Transverse colon (tissue), 4 donors: Measurements from ENCODE around the gene OLA1. TPM values are rescaled to one million over a fixed set of nuclear protein-coding genes. Genes with fewer than 3 reads are reported as not detected.

Experiments
- DNase-seq: peaks from one replicate; pipeline ENCODE4 v3.0.0-alpha.2; 2019
- H3K27ac ChIP-seq, 4 donors: fragments of 200-600 bp; sonication (generic); 2 replicates each; pipeline ENCODE4 v1.5.1; 2016 to 2018; ENCODE audit warnings: inconsistent platforms in 4 of 4
- H3K27me3 ChIP-seq: fragments of 200-600 bp; sonication (generic); 2 replicates; pipeline ENCODE4 v1.5.1; 2017; ENCODE audit warnings: inconsistent platforms
- H3K36me3 ChIP-seq, 4 donors: fragments of 200-600 bp; sonication (generic); 2 replicates each; pipeline ENCODE4 v1.5.1; 2017 to 2019; ENCODE audit warnings: inconsistent platforms in 4 of 4
- H3K4me1 ChIP-seq, 4 donors: fragments of 200-600 bp; sonication (generic); 2 replicates each; pipeline ENCODE4 v1.5.1; 2017 to 2020; ENCODE audit warnings: inconsistent platforms in 4 of 4
- H3K4me3 ChIP-seq, 4 donors: fragments of 200-600 bp; sonication (generic); 1 replicate in 1 of 4; 2 replicates in 3 of 4; pipeline versions ENCODE4 v1.5.1 to v1.6.1; 2017 to 2019; ENCODE audit warnings: inconsistent platforms in 4 of 4
- H3K9me3 ChIP-seq, 2 donors: fragments of 200-600 bp; sonication (generic); 2 replicates each; pipeline ENCODE4 v1.5.1; 2017 to 2019; ENCODE audit warnings: inconsistent platforms in 2 of 2
- CTCF ChIP-seq, 5 experiments: fragments of 200-600 bp in 3 of 5; fragments of 450-650 bp in 2 of 5; sonication (generic) in 3 of 5; IDR thresholded peaks; 1 replicate in 2 of 5; 2 replicates in 3 of 5; pipeline ENCODE4 v1.5.1; 2016 to 2017; ENCODE audit warnings: antibody characterized with exemption in 5 of 5, inconsistent platforms in 3 of 5, mild to moderate bottlenecking in 2 of 5, moderate library complexity in 1 of 5
- EP300 ChIP-seq: sonication (generic); formaldehyde crosslinking; IDR thresholded peaks from one replicate; pipeline ENCODE4 v1.6.1; 2017; ENCODE audit warnings: antibody characterized with exemption, low read depth
- POLR2A ChIP-seq: fragments of 450-650 bp; IDR thresholded peaks from one replicate; pipeline ENCODE4 v1.6.1; 2016; ENCODE audit warnings: antibody characterized with exemption, mild to moderate bottlenecking, moderate library complexity
- POLR2AphosphoS5 ChIP-seq, 3 donors: sonication (generic); formaldehyde crosslinking; IDR thresholded peaks; one replicate each; pipeline ENCODE4 v1.6.1; 2016; ENCODE audit warnings: antibody characterized with exemption in 3 of 3
- WGBS, 2 donors: methylation state at CpG; one replicate each; pipeline ENCODE4 v1.1.5; 2018; ENCODE audit warnings: low coverage in 1 of 2; 5-methylcytosine and 5-hydroxymethylcytosine counted together
- in situ Hi-C, 4 donors: fragments of 200-750 bp; cut with MboI; loops; one replicate each; pipeline versions ENCODE4 v1.15.0 to v1.15.1; 2017; ENCODE audit warnings: low sequenced_read_pairs in 3 of 4, low pct_ligation_motif_present in 1 of 4, low pct_unique_long_range_greater_than_20kb in 1 of 4
- intact Hi-C: fragments of 100-400 bp; cut with DNase I; formaldehyde crosslinking; loops from one replicate; pipeline ENCODE4 v1.15.1; 2023; ENCODE audit warnings: low total_unique reads
- total RNA-seq, 4 donors: library from RNA; depleted of rRNA; stranded (reverse); fragments of >200 nt; gene quantifications; one replicate each; pipeline ENCODE4 v1.1.0, GENCODE V29; 2016

OLA1 gene
- total RNA-seq, 4 donors from 2014 or later, result 6.7 to 47.7 (median 37.1) TPM

GRCh38 chr2:174192664-174193063 is 55.7 kb downstream of the OLA1 start:
- Histone ChIP-seq H3K36me3 (no peaks in the 10 kb centered on the region), H3K27me3 (no peaks in the 10 kb centered on the region), H3K4me3 (no peak overlapping the region), H3K4me1 (no peaks in the 10 kb centered on the region), H3K27ac (no peak overlapping the region), H3K9me3 (no peaks in the 10 kb centered on the region)
- no peak for DNase-seq
- WGBS, 2 donors, result 85 to 89% methylated on average over 3 to 4 of the region's 4 CpGs
- TF ChIP-seq EP300 (no peak), POLR2AphosphoS5 (IDR thresholded peaks at IDR 0.05) (no peak), CTCF (IDR thresholded peaks at IDR 0.05) (no peak), POLR2A (no peak)
- intact Hi-C loops (loop anchor here (2.0 kb wide), 1 partner anchor 14 kb away; no protein-coding TSS in a partner anchor), in situ Hi-C loops (no loop called here)

GRCh38 chr2:174191342-174192074 is 56.8 kb downstream of the OLA1 start:
- 93 to 95% methylated on average over 4 to 6 of the region's 6 CpGs for WGBS, 2 donors
- H3K36me3 ChIP-seq, result no peaks in the 10 kb centered on the region
- no peak for DNase-seq

GRCh38 chr2:174184915-174185314 is 63.4 kb downstream of the OLA1 start:
- in situ Hi-C loops, result no loop called here
- intact Hi-C loops, result no loop called here
- 74 to 93% methylated on average over 1 of the region's 1 CpG for WGBS, 2 donors

More at GRCh38 chr2:174191342-174192074, 56.8 kb downstream of the OLA1 start:
- Histone ChIP-seq H3K4me3 (no peak overlapping the region), H3K9me3 (no peaks in the 10 kb centered on the region), H3K4me1 (no peaks in the 10 kb centered on the region), H3K27me3 (no peaks in the 10 kb centered on the region), H3K27ac (no peak overlapping the region)
- TF ChIP-seq CTCF (IDR thresholded peaks at IDR 0.05) (no peak), EP300 (no peak), POLR2AphosphoS5 (IDR thresholded peaks at IDR 0.05) (no peak), POLR2A (no peak)
- intact Hi-C loops, result loop anchor here (2.0 kb wide), 1 partner anchor 15 kb away; no protein-coding TSS in a partner anchor
- in situ Hi-C loops, result no loop called here

GRCh38 chr2:174184504-174184903 is 63.8 kb downstream of the OLA1 start:
- Histone ChIP-seq H3K36me3 (no peaks in the 10 kb centered on the region), H3K27me3 (no peaks in the 10 kb centered on the region), H3K4me3 (no peak overlapping the region), H3K27ac (no peak overlapping the region), H3K4me1 (no peaks in the 10 kb centered on the region), H3K9me3 (no peaks in the 10 kb centered on the region)
- no peak for DNase-seq
- intact Hi-C loops (no loop called here), in situ Hi-C loops (no loop called here)
- 88 to 100% methylated on average over 2 of the region's 2 CpGs for whole genome bisulfite sequencing, 2 donors
- TF ChIP-seq CTCF (IDR thresholded peaks at IDR 0.05) (no peak), POLR2AphosphoS5 (IDR thresholded peaks at IDR 0.05) (no peak), EP300 (no peak), POLR2A (no peak)

More at GRCh38 chr2:174184915-174185314, 63.4 kb downstream of the OLA1 start:
- DNase-seq, result no peak
- no peaks in the 10 kb centered on the region for H3K9me3 ChIP-seq
- no peaks in the 10 kb centered on the region for H3K36me3 ChIP-seq
- no peaks in the 10 kb centered on the region for H3K27me3 ChIP-seq
- H3K27ac ChIP-seq, result no peak overlapping the region
- H3K4me1 ChIP-seq, result no peaks in the 10 kb centered on the region
- no peak for TF ChIP-seq EP300
- TF ChIP-seq POLR2AphosphoS5 (IDR thresholded peaks at IDR 0.05), result no peak
- no peak for TF ChIP-seq POLR2A
- TF ChIP-seq CTCF (IDR thresholded peaks at IDR 0.05), result no peak
- H3K4me3 ChIP-seq, result no peak overlapping the region
